Psoas muscle (tissue), 8 donors: Measurements from ENCODE around the gene ARL14. TPM values are rescaled to one million over a fixed set of nuclear protein-coding genes. Genes with fewer than 3 reads are reported as not detected.
A peak's percentile ranks its signal among the peaks of the same experiment; 100 is the strongest.

Experiments
- ATAC-seq, 4 donors: fragments of 200-7000 bp; cut with Tn5 transposase; one replicate each; pipeline ENCODE4 v1.9.1; 2020; ENCODE audit warnings: moderate library complexity in 3 of 4, mild to moderate bottlenecking in 2 of 4
- DNase-seq, 2 donors: peaks; one replicate each; pipeline ENCODE4 v3.0.0-alpha.2; 2020
- H3K27ac ChIP-seq: fragments of 200-600 bp; one replicate; pipeline ENCODE4 v1.8.0; 2022
- H3K27me3 ChIP-seq, 3 donors: fragments of 200-600 bp in 1 of 3; one replicate each; pipeline versions ENCODE4 v1.6.1 to v1.8.0; 2013 to 2022; ENCODE audit warnings: low read length in 2 of 3, mild to moderate bottlenecking in 2 of 3, moderate library complexity in 1 of 3; ENCODE audit not compliant: insufficient read depth in 3 of 3
- H3K36me3 ChIP-seq, 2 donors: fragments of 200-600 bp in 1 of 2; one replicate each; pipeline versions ENCODE4 v1.6.1 to v1.8.0; 2013 to 2022; ENCODE audit warnings: low read depth in 1 of 2, mild to moderate bottlenecking in 1 of 2, moderate library complexity in 1 of 2; ENCODE audit not compliant: insufficient read depth in 1 of 2
- H3K4me1 ChIP-seq: fragments of 200-600 bp; one replicate; pipeline ENCODE4 v1.8.0; 2022
- H3K4me3 ChIP-seq: fragments of 200-600 bp; one replicate; pipeline ENCODE4 v1.8.0; 2022; ENCODE audit warnings: mild to moderate bottlenecking
- H3K9me3 ChIP-seq: fragments of 200-600 bp; one replicate; pipeline ENCODE4 v1.8.0; 2022
- CTCF ChIP-seq: fragments of 200-600 bp; IDR thresholded peaks from one replicate; pipeline ENCODE4 v1.8.0; 2022; ENCODE audit warnings: antibody characterized with exemption
- WGBS, 3 donors: extraction: QIAGEN DNeasy Blood & Tissue Kit; methylation state at CpG; one replicate each; pipeline versions ENCODE4 v1.1.6 to v1.1.7; 2013; 5-methylcytosine and 5-hydroxymethylcytosine counted together
- intact Hi-C, 2 donors: fragments of 100-400 bp; cut with DNase I; formaldehyde crosslinking; loops; one replicate each; pipeline versions ENCODE4 v1.11.0 to v1.14.2; 2022
- polyA plus RNA-seq, 3 donors: library from polyadenylated mRNA; stranded (reverse); fragments of 200-250 nt; gene quantifications; one replicate each; pipeline ENCODE4 v1.2.3, GENCODE V29; 2013
- total RNA-seq, 4 donors: library from RNA; stranded (reverse); fragmentation: NEBNext Ultra II Directional in 2 of 4; extraction: Animal tissue kit (Norgen Biotek cat#: 25700) in 2 of 4; gene quantifications; one replicate each; pipeline versions ENCODE4 v1.2.1 to v1.2.4, GENCODE V29; 2021 to 2023
- donor health status: healthy with polysubstance abuse.
- donor health status: DM: no; HTN: no; CAD: no; lungs with moderate emphysema.
- donor health status: Bipolar disorder and iron deficiency.
- donor health status: healthy.
- donor health status: DM: yes; HTN: yes; CAD: no.
- donor health status: DM: no; HTN: no; CAD: no.
- donor health status: DM: no; HTN: no; CAD: no.
- donor health status: DM: yes; HTN: yes; CAD: no.

The ARL14 gene
- total and polyA plus RNA-seq, 7 donors, result 0.03 TPM; not detected in 6

- no peaks in the 10 kb centered on the region for H3K27me3 ChIP-seq
- no peak for DNase-seq
- H3K4me3 ChIP-seq, result no peak overlapping the region
- no peak overlapping the region for H3K27ac ChIP-seq
- 80 to 86% (median 81%) methylated on average over 8 of the region's 8 CpGs for WGBS, 3 donors
- no peaks in the 10 kb centered on the region for H3K9me3 ChIP-seq
- no peaks in the 10 kb centered on the region for H3K36me3 ChIP-seq
- no peak for ATAC-seq
- TF ChIP-seq CTCF, result no peak
- H3K4me1 ChIP-seq, result peaks cover 6% of the 10 kb centered on the region
- intact Hi-C loops, result no loop called here
Observed at GRCh38 chr3:160695003-160695402, 18.0 kb downstream of the ARL14 start.

GRCh38 chr3:160695915-160696327 lies 19.0 kb downstream of the ARL14 start:
- peaks cover 6% of the 10 kb centered on the region for H3K4me1 ChIP-seq
- intact Hi-C loops, result no loop called here
- ATAC-seq (no peak), DNase-seq (no peak)
- H3K36me3 ChIP-seq, result no peaks in the 10 kb centered on the region
- no peaks in the 10 kb centered on the region for H3K27me3 ChIP-seq
- TF ChIP-seq CTCF, result no peak
- H3K4me3 ChIP-seq, result no peak overlapping the region
- no peaks in the 10 kb centered on the region for H3K9me3 ChIP-seq
- H3K27ac ChIP-seq, result no peak overlapping the region
- WGBS, 3 donors, result 79 to 83% (median 81%) methylated on average over 2 of the region's 2 CpGs

- Histone ChIP-seq H3K27me3 (no peaks in the 10 kb centered on the region), H3K4me3 (no peak overlapping the region), H3K36me3 (no peaks in the 10 kb centered on the region), H3K9me3 (no peaks in the 10 kb centered on the region), H3K4me1 (peaks cover 6% of the 10 kb centered on the region), H3K27ac (no peak overlapping the region)
- TF ChIP-seq CTCF, result no peak
- intact Hi-C loops, result no loop called here
- ATAC-seq (peak; percentile 54 to 76 (median 66)), DNase-seq (no peak)
- 92 to 97% (median 93%) methylated on average over 1 of the region's 1 CpG for WGBS, 3 donors
Observed at GRCh38 chr3:160697637-160698380, 20.8 kb downstream of the ARL14 start.

GRCh38 chr3:160698599-160699195 lies 21.7 kb downstream of the ARL14 start:
- DNase-seq, result no peak
- no peak for ATAC-seq

More at GRCh38 chr3:160698599-160699195, 21.7 kb downstream of the ARL14 start:
- no peak overlapping the region for H3K27ac ChIP-seq
- no peak for TF ChIP-seq CTCF
- no peaks in the 10 kb centered on the region for H3K36me3 ChIP-seq
- no peaks in the 10 kb centered on the region for H3K9me3 ChIP-seq
- H3K4me1 ChIP-seq, result peaks cover 6% of the 10 kb centered on the region
- WGBS, 3 donors, result 81 to 94% (median 85%) methylated on average over 1 of the region's 1 CpG
- no peak overlapping the region for H3K4me3 ChIP-seq
- no peaks in the 10 kb centered on the region for H3K27me3 ChIP-seq
- intact Hi-C loops, result no loop called here
